Neural progenitor cell (in vitro differentiated cells): ENCODE data around the gene OLFM1. TPM values are rescaled to one million over a fixed set of nuclear protein-coding genes. Genes with fewer than 3 reads are reported as not detected.

Source experiments
- DNase-seq: peaks from one replicate; pipeline ENCODE4 v3.0.0-alpha.2; 2016; ENCODE audit warnings: low spot score
- H2AFZ ChIP-seq: fragments of 200-600 bp; sonication (generic); replicated peaks from 2 replicates; pipeline ENCODE4 v1.6.1; 2016; ENCODE audit warnings: antibody characterized with exemption
- H3F3A ChIP-seq: fragments of 200-600 bp; sonication (generic); 2 replicates; pipeline ENCODE4 v1.6.1; 2016; ENCODE audit warnings: antibody characterized with exemption, low read depth
- H3K27ac ChIP-seq: fragments of 200-600 bp; sonication (generic); 2 replicates; pipeline ENCODE4 v1.5.1; 2016; ENCODE audit warnings: mild to moderate bottlenecking
- H3K27me3 ChIP-seq: fragments of 200-600 bp; sonication (generic); 2 replicates; pipeline ENCODE4 v1.6.1; 2016; ENCODE audit warnings: mild to moderate bottlenecking, moderate library complexity
- H3K36me3 ChIP-seq: fragments of 200-600 bp; sonication (generic); 2 replicates; pipeline ENCODE4 v1.5.1; 2016
- H3K4me1 ChIP-seq: fragments of 200-600 bp; sonication (generic); 2 replicates; pipeline ENCODE4 v1.6.1; 2016; ENCODE audit warnings: mixed run types
- H3K4me2 ChIP-seq: fragments of 200-600 bp; sonication (generic); 2 replicates; pipeline ENCODE4 v1.6.1; 2016
- H3K4me3 ChIP-seq: fragments of 200-600 bp; sonication (generic); 2 replicates; pipeline ENCODE4 v1.5.1; 2016
- H3K79me2 ChIP-seq: fragments of 200-600 bp; sonication (generic); 2 replicates; pipeline ENCODE4 v1.6.1; 2016; ENCODE audit warnings: low read depth
- H3K9ac ChIP-seq: fragments of 200-600 bp; sonication (generic); 2 replicates; pipeline ENCODE4 v1.6.1; 2016
- H3K9me3 ChIP-seq: fragments of 200-600 bp; sonication (generic); 2 replicates; pipeline ENCODE4 v1.5.1; 2016; ENCODE audit warnings: low read depth
- H4K20me1 ChIP-seq: fragments of 200-600 bp; sonication (generic); 2 replicates; pipeline ENCODE4 v1.6.1; 2016; ENCODE audit warnings: low read depth
- H3K27ac Mint-ChIP-seq: 3 replicates; pipeline ENCODE4 v1.8.0; 2021; ENCODE audit warnings: mixed read lengths
- H3K27me3 Mint-ChIP-seq: 2 replicates; pipeline ENCODE4 v1.8.0; 2022; ENCODE audit warnings: low read depth, mild to moderate bottlenecking, inconsistent platforms, moderate library complexity, mixed read lengths; ENCODE audit not compliant: insufficient read depth
- H3K36me3 Mint-ChIP-seq: 3 replicates; pipeline ENCODE4 v1.8.0; 2021; ENCODE audit warnings: mixed read lengths
- H3K4me1 Mint-ChIP-seq: 3 replicates; pipeline ENCODE4 v1.8.0; 2021; ENCODE audit warnings: mixed read lengths
- H3K4me3 Mint-ChIP-seq: 3 replicates; pipeline ENCODE4 v1.8.0; 2021; ENCODE audit warnings: mild to moderate bottlenecking, moderate library complexity, mixed read lengths
- H3K9me3 Mint-ChIP-seq: 3 replicates; pipeline ENCODE4 v1.8.0; 2020; ENCODE audit warnings: mixed read lengths
- EZH2 ChIP-seq: fragments of 200-600 bp; sonication (generic); IDR thresholded peaks from 2 replicates; pipeline ENCODE4 v1.6.1; 2017; ENCODE audit warnings: antibody characterized with exemption, mild to moderate bottlenecking, moderate library complexity
- EZH2phosphoT487 ChIP-seq: fragments of 200-600 bp; sonication (generic); IDR thresholded peaks from 2 replicates; pipeline ENCODE4 v1.6.1; 2017; ENCODE audit warnings: antibody characterized with exemption
- total RNA-seq: library from RNA; depleted of rRNA; stranded (reverse); fragments of >200 nt; gene quantifications from 2 replicates; pipeline ENCODE4 v1.2.3, GENCODE V29; 2015; ENCODE audit warnings: low replicate concordance
- TF ChIP-seq, protein P1 (sequence below): fragments of 200-600 bp; sonication (generic); IDR thresholded peaks from 2 replicates; pipeline ENCODE4 v1.5.1; 2017; ENCODE audit warnings: antibody characterized with exemption, mild to moderate bottlenecking

The OLFM1 gene
- total RNA-seq, 1 donor from 2014 or later, result 4.0 TPM

DNA sequence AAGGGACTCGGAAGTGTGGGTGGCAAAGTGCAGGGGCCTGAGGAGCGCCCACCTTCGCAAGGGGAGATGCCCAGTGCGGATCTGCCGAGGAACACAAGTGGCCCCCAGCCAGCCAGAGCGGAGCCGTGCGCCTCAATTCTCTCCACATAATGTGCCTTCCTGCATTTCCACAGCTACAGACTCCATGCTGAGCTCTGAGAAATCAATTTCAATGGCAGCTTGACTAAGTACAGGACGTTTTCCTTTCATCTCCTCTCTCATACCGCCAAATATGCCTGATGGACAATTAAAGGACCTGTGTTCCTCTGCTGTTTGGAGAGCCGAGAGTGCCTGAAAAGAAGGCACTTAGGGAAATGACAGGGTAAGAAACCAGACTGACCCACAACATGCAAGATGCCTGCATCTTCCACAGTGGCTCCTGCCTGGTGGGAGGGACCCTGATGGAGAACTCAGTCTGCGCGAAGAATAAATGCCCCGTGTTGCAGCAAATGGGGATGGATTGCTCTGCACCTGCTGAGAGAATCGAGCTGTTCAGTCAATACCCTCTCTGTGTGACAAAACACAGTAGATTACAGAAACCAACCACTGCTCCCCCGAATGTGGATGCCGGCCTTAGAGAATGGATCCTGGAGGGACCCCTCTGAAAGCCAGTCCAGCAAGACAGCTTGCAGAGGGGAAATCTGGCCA lies 38.6 kb upstream of the OLFM1 start:
- H3K9me3 Mint-ChIP-seq, result peaks cover 2% of the 10 kb centered on the region
- peak overlapping the region; percentile 59 for H3K27ac Mint-ChIP-seq
- Histone ChIP-seq H4K20me1 (no peaks in the 10 kb centered on the region), H3K4me2 (no peak overlapping the region), H3K4me3 (no peak overlapping the region), H3K4me1 (no peaks in the 10 kb centered on the region), H2AFZ (no peak overlapping the region), H3K79me2 (no peaks in the 10 kb centered on the region), H3K27ac (no peak overlapping the region), H3K9ac (no peak overlapping the region), H3K36me3 (no peaks in the 10 kb centered on the region), H3K9me3 (no peaks in the 10 kb centered on the region), H3F3A (no peaks in the 10 kb centered on the region), H3K27me3 (no peaks in the 10 kb centered on the region)
- peaks cover 11% of the 10 kb centered on the region for H3K27me3 Mint-ChIP-seq
- no peaks in the 10 kb centered on the region for H3K36me3 Mint-ChIP-seq
- no peak overlapping the region for H3K4me3 Mint-ChIP-seq
- TF ChIP-seq, protein P1, sequence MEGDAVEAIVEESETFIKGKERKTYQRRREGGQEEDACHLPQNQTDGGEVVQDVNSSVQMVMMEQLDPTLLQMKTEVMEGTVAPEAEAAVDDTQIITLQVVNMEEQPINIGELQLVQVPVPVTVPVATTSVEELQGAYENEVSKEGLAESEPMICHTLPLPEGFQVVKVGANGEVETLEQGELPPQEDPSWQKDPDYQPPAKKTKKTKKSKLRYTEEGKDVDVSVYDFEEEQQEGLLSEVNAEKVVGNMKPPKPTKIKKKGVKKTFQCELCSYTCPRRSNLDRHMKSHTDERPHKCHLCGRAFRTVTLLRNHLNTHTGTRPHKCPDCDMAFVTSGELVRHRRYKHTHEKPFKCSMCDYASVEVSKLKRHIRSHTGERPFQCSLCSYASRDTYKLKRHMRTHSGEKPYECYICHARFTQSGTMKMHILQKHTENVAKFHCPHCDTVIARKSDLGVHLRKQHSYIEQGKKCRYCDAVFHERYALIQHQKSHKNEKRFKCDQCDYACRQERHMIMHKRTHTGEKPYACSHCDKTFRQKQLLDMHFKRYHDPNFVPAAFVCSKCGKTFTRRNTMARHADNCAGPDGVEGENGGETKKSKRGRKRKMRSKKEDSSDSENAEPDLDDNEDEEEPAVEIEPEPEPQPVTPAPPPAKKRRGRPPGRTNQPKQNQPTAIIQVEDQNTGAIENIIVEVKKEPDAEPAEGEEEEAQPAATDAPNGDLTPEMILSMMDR, result no peak
- TF ChIP-seq EZH2phosphoT487 (no peak), EZH2 (no peak)
- peaks cover 26% of the 10 kb centered on the region for H3K4me1 Mint-ChIP-seq
- DNase-seq, result no peak

DNA sequence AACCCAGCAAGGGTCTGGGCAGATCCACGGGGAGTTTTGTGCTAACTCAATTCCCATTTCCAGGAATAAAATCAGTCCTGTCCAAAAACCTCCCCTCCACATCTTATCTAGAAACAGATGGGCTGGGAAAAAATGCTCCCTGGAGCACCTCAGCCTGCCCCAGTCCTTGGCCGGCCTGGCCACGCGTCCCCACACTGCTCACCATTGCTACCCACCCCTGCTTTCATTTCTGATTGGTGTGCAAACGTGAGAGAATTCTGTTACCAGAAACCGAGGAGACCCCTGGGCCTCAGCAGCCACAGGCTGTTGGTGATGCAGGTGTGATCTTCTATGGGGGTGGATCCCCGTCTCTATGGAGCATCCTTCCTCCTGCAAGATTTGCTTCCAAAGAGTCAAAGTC lies 38.0 kb upstream of the OLFM1 start:
- TF ChIP-seq EZH2 (no peak), EZH2phosphoT487 (no peak)
- TF ChIP-seq, protein P1, result no peak

DNA sequence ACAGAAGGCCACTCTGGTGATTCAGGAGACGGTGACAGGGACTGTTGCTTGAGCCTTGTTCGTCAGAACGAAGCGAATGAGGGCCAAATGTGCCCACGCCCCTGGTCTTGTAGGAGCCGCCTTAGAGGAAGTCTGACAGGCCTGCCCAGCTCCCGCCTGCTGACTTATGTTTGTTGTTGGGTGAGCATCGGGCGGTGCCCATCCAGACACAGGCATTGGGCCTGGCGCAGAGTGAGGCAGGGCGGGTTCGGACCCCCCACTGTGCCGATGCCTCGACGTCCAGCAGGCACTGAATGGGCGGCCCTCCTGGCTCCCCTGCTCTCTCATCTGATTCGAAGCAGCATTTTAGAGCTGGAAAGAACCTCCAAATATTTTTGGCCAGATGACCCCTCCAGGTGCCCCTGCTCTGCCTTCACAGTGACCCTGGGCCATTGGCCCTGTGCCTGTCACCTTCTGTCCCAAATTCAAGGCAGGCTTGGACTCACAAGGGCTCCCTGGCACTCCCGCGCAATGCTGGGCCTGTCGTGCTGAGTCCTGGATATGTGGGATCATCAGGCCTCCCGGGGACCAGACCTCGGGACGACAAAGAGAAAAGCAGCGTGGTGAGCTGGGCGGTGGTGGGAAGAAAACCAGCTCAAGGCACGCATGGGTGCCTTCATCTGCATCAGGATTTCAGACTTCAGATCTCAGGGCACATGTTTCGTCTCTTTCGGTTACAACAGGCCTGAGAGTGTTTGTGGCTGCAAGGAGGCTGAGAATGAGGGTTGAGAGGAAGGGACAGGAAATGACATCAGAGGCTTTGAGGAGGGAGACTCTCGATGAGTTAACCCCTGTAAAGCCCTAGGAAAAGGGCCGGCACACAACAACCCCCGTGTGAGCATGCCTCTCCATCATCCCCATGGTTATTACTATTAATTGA lies 37.1 kb upstream of the OLFM1 start:
- no peaks in the 10 kb centered on the region for H3K36me3 Mint-ChIP-seq
- Histone ChIP-seq H3K27ac (no peak overlapping the region), H3K4me3 (no peak overlapping the region), H2AFZ (no peak overlapping the region), H3K4me1 (no peaks in the 10 kb centered on the region), H3K9me3 (no peaks in the 10 kb centered on the region), H3K79me2 (no peaks in the 10 kb centered on the region), H4K20me1 (no peaks in the 10 kb centered on the region), H3K4me2 (no peak overlapping the region), H3K27me3 (no peaks in the 10 kb centered on the region), H3K36me3 (no peaks in the 10 kb centered on the region), H3K9ac (no peak overlapping the region), H3F3A (no peaks in the 10 kb centered on the region)
- H3K27me3 Mint-ChIP-seq, result peaks cover 6% of the 10 kb centered on the region
- H3K4me3 Mint-ChIP-seq, result no peak overlapping the region
- DNase-seq, result no peak
- H3K9me3 Mint-ChIP-seq, result peaks cover 2% of the 10 kb centered on the region
- H3K4me1 Mint-ChIP-seq, result peaks cover 26% of the 10 kb centered on the region
- TF ChIP-seq, protein P1, result no peak
- TF ChIP-seq EZH2 (no peak), EZH2phosphoT487 (no peak)
- H3K27ac Mint-ChIP-seq, result peak overlapping the region; percentile 50

More for the DNA sequence above, 38.0 kb upstream of the OLFM1 start:
- Histone ChIP-seq H3K9me3 (no peaks in the 10 kb centered on the region), H2AFZ (no peak overlapping the region), H3K27me3 (no peaks in the 10 kb centered on the region), H3K27ac (no peak overlapping the region), H3K9ac (no peak overlapping the region), H3F3A (no peaks in the 10 kb centered on the region), H4K20me1 (no peaks in the 10 kb centered on the region), H3K4me1 (no peaks in the 10 kb centered on the region), H3K4me2 (no peak overlapping the region), H3K36me3 (no peaks in the 10 kb centered on the region), H3K79me2 (no peaks in the 10 kb centered on the region), H3K4me3 (no peak overlapping the region)
- H3K9me3 Mint-ChIP-seq, result peaks cover 2% of the 10 kb centered on the region
- peaks cover 26% of the 10 kb centered on the region for H3K4me1 Mint-ChIP-seq
- peaks cover 10% of the 10 kb centered on the region for H3K27me3 Mint-ChIP-seq
- H3K27ac Mint-ChIP-seq, result peak overlapping the region; percentile 60
- H3K36me3 Mint-ChIP-seq, result no peaks in the 10 kb centered on the region
- no peak for DNase-seq
- H3K4me3 Mint-ChIP-seq, result no peak overlapping the region
